ENCODE results near the gene GIMAP2.

DNA sequence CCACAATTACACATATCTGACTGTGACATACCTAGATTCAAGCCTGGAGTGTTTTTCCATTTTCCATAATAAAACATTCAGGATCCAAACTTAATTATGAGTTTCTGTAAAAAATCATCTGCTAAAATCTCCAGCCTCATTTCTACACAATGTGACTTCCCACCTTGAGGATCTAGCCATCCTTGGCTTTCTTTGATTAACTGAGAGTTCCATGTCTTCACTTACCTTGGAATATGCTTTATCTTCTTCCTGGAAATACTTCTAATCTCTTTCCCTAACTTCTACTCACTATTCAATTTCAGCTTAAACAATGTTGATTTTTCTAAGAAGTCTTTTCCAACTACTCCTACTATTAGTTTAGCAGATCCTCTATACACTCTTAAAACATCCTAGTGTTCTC lies 16.5 kb upstream of the GIMAP2 start:
- TF ChIP-seq, protein P1, sequence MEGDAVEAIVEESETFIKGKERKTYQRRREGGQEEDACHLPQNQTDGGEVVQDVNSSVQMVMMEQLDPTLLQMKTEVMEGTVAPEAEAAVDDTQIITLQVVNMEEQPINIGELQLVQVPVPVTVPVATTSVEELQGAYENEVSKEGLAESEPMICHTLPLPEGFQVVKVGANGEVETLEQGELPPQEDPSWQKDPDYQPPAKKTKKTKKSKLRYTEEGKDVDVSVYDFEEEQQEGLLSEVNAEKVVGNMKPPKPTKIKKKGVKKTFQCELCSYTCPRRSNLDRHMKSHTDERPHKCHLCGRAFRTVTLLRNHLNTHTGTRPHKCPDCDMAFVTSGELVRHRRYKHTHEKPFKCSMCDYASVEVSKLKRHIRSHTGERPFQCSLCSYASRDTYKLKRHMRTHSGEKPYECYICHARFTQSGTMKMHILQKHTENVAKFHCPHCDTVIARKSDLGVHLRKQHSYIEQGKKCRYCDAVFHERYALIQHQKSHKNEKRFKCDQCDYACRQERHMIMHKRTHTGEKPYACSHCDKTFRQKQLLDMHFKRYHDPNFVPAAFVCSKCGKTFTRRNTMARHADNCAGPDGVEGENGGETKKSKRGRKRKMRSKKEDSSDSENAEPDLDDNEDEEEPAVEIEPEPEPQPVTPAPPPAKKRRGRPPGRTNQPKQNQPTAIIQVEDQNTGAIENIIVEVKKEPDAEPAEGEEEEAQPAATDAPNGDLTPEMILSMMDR (IDR thresholded peaks at IDR 0.05), result no peak
- TF ChIP-seq POLR2AphosphoS5 (IDR thresholded peaks at IDR 0.05; ENCODE audit: insufficient read depth in 1 of 2, low read depth in 1 of 2) (no peak), POLR2A (IDR thresholded peaks at IDR 0.05) (no peak)
